Fibroblast of skin of left biceps (primary cell): Measurements from ENCODE around the gene KREMEN1.

Experiments used
- DNase-seq, 2 experiments: peaks; one replicate each; pipeline ENCODE4 v3.0.0-alpha.2; 2013; ENCODE audit warnings: low read depth in 2 of 2

Gene KREMEN1

GRCh38 chr22:29049655-29050263 lies 23.1 kb upstream of the KREMEN1 start:
- no peak for DNase-seq

- no peak for DNase-seq
Observed at GRCh38 chr22:29050457-29050856, 22.4 kb upstream of the KREMEN1 start.

- no peak for DNase-seq
Observed at GRCh38 chr22:29053048-29053702, 19.7 kb upstream of the KREMEN1 start.

GRCh38 chr22:29054251-29054767 lies 18.5 kb upstream of the KREMEN1 start:
- no peak for DNase-seq

- DNase-seq = no peak
Observed at GRCh38 chr22:29055192-29055830, 17.5 kb upstream of the KREMEN1 start.

DNA sequence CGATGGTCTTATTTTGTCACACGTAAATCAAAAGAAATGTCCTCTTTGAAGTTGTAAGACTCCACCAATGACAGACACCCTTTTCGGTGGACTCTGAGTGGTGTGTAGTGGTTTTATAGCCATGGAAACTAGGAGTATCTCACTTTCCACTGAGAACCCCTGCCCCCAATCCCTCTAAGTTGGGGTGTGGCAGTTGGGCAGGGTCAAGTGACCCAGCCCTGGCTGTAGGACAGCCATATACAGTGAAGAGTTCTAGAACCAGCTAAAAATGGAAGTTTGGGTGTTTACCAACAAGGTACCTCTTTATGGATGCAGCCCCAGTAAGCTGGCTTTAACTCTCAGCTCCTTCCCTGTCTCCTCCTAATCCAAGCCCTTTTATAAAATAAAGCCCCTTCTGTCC lies 16.4 kb upstream of the KREMEN1 start:
- no peak for DNase-seq

GRCh38 chr22:29060251-29060869 lies 12.5 kb upstream of the KREMEN1 start:
- DNase-seq = no peak

- no peak for DNase-seq
Observed at GRCh38 chr22:29060931-29061330, 11.9 kb upstream of the KREMEN1 start.

GRCh38 chr22:29061773-29062172 lies 11.1 kb upstream of the KREMEN1 start, which contains the start of gene C22orf31:
Gene C22orf31 (minus strand): TSS chr22:29061831. CDS start chr22:29061792, 39 bp downstream.
- no peak for DNase-seq

DNA sequence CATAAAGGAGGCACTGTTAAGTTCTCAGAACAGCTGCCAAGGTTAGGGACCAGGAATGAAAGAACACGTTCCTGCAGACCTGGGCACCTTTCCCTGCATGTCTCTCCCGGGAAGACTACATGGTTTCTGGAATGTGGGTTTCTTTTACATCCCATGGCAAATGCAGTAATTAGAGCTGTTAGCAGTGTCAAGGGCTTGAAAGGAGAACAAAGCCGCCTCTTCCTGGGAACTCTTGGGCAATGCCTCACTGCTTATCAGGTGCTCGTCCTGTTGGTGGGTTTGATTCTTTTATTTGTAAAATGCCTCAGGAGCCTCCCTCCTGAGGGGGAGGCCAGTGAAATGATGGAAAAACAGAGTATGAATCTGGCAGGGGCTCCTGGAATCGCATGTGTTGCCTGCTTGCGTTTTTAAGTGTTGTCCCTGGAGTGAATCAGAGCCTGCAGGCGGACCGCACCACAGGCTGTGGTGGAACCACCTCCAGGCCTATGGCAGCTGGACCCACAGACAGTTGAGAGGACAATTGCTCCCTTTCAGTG lies 10.5 kb upstream of the KREMEN1 start:
- no peak for DNase-seq

- no peak for DNase-seq
Observed at GRCh38 chr22:29065468-29066190, 7.2 kb upstream of the KREMEN1 start.

DNA sequence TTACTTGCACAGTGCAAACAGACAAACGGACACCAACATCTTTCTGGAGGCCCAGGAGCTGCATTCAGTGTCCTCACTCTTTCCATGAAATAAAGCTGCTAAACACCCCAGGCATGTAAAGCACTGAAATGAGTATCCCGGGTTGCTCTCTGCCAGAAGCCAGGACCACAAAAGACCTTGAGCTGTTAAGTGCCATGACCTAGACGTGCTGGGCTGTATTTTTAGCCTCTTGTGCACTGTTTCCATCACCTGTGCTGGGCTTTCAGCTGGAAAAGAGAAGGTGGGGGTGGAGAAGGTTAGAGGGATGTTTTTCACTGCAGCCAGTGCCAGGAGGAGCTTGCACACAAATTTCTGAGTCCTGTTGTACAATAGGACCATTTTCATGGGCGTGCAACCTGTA lies 3.4 kb upstream of the KREMEN1 start:
- DNase-seq = no peak

DNA sequence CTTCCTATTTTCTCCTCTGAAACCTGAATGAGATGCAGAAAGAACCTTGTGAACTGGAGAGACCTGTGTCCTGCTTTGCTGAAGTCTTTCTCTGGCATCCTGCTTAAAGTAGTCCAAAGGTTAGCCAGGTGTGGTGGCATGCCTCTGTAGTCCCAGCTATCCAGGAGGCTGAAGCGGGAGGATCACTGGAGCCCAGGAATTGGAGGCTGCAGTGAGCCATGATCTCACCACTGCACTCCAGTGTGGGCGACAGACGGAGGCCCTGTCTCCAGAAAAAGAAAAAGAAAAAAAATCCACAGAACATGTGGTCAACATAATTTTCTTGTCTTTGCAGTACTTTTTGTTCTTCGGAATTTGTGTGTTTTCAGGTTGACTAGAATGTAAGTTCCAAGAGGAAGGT lies 2.3 kb upstream of the KREMEN1 start:
- no peak for DNase-seq

GRCh38 chr22:29071261-29072045 lies 1.4 kb upstream of the KREMEN1 start:
- DNase-seq = no peak

- no peak for DNase-seq
Observed at GRCh38 chr22:29072193-29072978, 449 bp upstream of the KREMEN1 start.

DNA sequence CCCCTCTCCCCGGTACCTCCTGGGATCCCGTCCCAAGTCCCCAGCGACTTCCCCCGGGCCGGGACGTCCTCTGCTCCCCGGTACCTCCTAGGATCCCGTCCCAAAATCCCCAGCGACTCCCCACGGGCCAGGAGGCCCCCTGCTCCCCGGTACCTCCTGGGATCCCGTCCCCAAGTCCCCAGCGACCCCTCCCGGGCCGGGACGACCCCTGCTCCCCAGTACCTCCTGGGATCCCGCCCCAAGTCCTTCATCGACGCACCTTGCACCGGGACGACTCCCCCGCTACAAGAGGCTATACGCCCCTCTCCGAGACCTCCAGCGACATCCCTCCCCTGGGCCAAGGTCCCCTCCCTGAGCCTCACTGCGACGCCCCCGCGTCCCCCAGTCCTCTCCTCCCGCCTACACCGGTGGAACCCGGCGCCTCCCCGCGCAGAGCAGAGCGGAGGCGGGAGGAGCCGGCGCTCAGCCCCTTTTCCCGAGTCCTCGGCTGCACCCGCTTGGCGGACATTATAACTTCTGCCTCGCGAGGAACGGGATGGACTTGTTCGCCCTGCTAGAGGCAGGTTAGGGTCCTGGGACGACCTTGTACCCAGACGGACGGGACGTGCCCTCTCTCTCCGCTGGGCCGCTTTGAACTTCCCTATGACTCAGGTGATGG lies 912 bp downstream of the KREMEN1 start:
- DNase-seq = no peak

- DNase-seq = no peak
Observed at GRCh38 chr22:29074276-29074772, 1.5 kb downstream of the KREMEN1 start.

GRCh38 chr22:29078036-29078868 lies 5.4 kb downstream of the KREMEN1 start:
- no peak for DNase-seq
